WTC11 (cell line): ENCODE measurements around the gene ANKRD27.

Source experiments
- CREB1 ChIP-seq: sonication (generic); formaldehyde crosslinking; IDR thresholded peaks from 2 replicates; pipeline ENCODE4 v1.8.0; 2023; ENCODE audit warnings: mild to moderate bottlenecking, missing genetic modification reagents
- ELF4 ChIP-seq: sonication (generic); formaldehyde crosslinking; IDR thresholded peaks from 2 replicates; pipeline ENCODE4 v1.8.1; 2022; ENCODE audit warnings: low read depth, mild to moderate bottlenecking, moderate library complexity, missing genetic modification reagents
- ETV6 ChIP-seq: sonication (generic); formaldehyde crosslinking; IDR thresholded peaks from 2 replicates; pipeline ENCODE4 v1.8.1; 2022; ENCODE audit warnings: mild to moderate bottlenecking, missing genetic modification reagents
- NR2C2 ChIP-seq: sonication (generic); formaldehyde crosslinking; IDR thresholded peaks from 2 replicates; pipeline ENCODE4 v1.8.0; 2022; ENCODE audit warnings: mild to moderate bottlenecking, missing genetic modification reagents
- OVOL2 ChIP-seq: fragments of 250-450 bp; sonication (Bioruptor Pico); IDR thresholded peaks from 2 replicates; pipeline ENCODE4 v1.9.0; 2021; ENCODE audit warnings: mild to moderate bottlenecking, borderline replicate concordance
- SP1 ChIP-seq: sonication (generic); formaldehyde crosslinking; conservative IDR thresholded peaks from 2 replicates; pipeline ENCODE4 v1.8.1; 2022; ENCODE audit warnings: missing genetic modification reagents
- TCF7 ChIP-seq: sonication (generic); formaldehyde crosslinking; IDR thresholded peaks from 2 replicates; pipeline ENCODE4 v1.8.0; 2022; ENCODE audit warnings: mild to moderate bottlenecking, low read depth, missing genetic modification reagents, moderate library complexity
- ZNF232 ChIP-seq: sonication (generic); formaldehyde crosslinking; IDR thresholded peaks from 2 replicates; pipeline ENCODE4 v1.8.0; 2022; ENCODE audit warnings: mild to moderate bottlenecking, missing genetic modification reagents
- TF ChIP-seq, protein P1 (sequence below): fragments of 200-600 bp; IDR thresholded peaks from 2 replicates; pipeline ENCODE4 v1.8.0; 2022; ENCODE audit warnings: antibody characterized with exemption
- TF ChIP-seq, protein P2 (sequence below): sonication (generic); formaldehyde crosslinking; IDR thresholded peaks from 2 replicates; pipeline ENCODE4 v1.8.1; 2023; ENCODE audit warnings: mild to moderate bottlenecking, missing genetic modification reagents, moderate library complexity
- TF ChIP-seq, protein P3 (sequence below): sonication (generic); formaldehyde crosslinking; IDR thresholded peaks from 2 replicates; pipeline ENCODE4 v1.8.1; 2022; ENCODE audit warnings: mild to moderate bottlenecking, missing genetic modification reagents, moderate library complexity, borderline replicate concordance
- TF ChIP-seq, protein P4 (sequence below): fragments of 250-450 bp; sonication (Bioruptor Pico); IDR thresholded peaks from 2 replicates; pipeline ENCODE4 v1.8.0; 2021; ENCODE audit warnings: mild to moderate bottlenecking
- TF ChIP-seq, protein P5 (sequence below): sonication (generic); formaldehyde crosslinking; conservative IDR thresholded peaks from 2 replicates; pipeline ENCODE4 v1.8.1; 2022; ENCODE audit warnings: mild to moderate bottlenecking, missing genetic modification reagents

DNA sequence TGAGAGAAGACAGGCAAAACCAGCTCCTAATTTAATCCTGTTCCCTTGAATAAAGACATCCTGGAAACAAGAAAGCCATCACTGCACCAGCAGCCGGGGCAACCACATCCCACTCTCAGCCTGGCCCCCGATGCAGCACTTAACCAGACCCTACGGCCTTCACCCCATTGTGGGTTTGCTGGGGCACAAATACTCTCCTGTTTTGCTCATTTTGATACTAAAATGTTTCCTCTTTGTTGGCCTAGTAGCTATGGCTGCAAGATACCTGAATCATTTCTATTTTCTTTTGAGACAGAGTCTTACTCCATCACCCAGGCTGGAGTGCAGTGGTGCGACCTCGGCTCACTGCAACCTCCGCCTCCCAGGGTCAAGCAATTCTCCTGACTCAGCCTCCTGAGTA lies 28.4 kb downstream of the ANKRD27 start:
- TF ChIP-seq, protein P1, sequence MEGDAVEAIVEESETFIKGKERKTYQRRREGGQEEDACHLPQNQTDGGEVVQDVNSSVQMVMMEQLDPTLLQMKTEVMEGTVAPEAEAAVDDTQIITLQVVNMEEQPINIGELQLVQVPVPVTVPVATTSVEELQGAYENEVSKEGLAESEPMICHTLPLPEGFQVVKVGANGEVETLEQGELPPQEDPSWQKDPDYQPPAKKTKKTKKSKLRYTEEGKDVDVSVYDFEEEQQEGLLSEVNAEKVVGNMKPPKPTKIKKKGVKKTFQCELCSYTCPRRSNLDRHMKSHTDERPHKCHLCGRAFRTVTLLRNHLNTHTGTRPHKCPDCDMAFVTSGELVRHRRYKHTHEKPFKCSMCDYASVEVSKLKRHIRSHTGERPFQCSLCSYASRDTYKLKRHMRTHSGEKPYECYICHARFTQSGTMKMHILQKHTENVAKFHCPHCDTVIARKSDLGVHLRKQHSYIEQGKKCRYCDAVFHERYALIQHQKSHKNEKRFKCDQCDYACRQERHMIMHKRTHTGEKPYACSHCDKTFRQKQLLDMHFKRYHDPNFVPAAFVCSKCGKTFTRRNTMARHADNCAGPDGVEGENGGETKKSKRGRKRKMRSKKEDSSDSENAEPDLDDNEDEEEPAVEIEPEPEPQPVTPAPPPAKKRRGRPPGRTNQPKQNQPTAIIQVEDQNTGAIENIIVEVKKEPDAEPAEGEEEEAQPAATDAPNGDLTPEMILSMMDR: no peak
- TF ChIP-seq, protein P2, sequence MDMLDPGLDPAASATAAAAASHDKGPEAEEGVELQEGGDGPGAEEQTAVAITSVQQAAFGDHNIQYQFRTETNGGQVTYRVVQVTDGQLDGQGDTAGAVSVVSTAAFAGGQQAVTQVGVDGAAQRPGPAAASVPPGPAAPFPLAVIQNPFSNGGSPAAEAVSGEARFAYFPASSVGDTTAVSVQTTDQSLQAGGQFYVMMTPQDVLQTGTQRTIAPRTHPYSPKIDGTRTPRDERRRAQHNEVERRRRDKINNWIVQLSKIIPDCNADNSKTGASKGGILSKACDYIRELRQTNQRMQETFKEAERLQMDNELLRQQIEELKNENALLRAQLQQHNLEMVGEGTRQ (CRISPR knock-in tag): no peak
- TF ChIP-seq OVOL2 (CRISPR knock-in tag) (no peak), SP1 (CRISPR knock-in tag) (no peak), NR2C2 (CRISPR knock-in tag) (no peak), ETV6 (CRISPR knock-in tag) (no peak), ZNF232 (CRISPR knock-in tag) (no peak), CREB1 (CRISPR knock-in tag) (no peak), ELF4 (CRISPR knock-in tag) (no peak), TCF7 (CRISPR knock-in tag) (no peak)
- TF ChIP-seq, protein P3, sequence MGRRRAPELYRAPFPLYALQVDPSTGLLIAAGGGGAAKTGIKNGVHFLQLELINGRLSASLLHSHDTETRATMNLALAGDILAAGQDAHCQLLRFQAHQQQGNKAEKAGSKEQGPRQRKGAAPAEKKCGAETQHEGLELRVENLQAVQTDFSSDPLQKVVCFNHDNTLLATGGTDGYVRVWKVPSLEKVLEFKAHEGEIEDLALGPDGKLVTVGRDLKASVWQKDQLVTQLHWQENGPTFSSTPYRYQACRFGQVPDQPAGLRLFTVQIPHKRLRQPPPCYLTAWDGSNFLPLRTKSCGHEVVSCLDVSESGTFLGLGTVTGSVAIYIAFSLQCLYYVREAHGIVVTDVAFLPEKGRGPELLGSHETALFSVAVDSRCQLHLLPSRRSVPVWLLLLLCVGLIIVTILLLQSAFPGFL: no peak
- TF ChIP-seq, protein P4, sequence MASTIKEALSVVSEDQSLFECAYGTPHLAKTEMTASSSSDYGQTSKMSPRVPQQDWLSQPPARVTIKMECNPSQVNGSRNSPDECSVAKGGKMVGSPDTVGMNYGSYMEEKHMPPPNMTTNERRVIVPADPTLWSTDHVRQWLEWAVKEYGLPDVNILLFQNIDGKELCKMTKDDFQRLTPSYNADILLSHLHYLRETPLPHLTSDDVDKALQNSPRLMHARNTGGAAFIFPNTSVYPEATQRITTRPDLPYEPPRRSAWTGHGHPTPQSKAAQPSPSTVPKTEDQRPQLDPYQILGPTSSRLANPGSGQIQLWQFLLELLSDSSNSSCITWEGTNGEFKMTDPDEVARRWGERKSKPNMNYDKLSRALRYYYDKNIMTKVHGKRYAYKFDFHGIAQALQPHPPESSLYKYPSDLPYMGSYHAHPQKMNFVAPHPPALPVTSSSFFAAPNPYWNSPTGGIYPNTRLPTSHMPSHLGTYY: no peak
- TF ChIP-seq, protein P5, sequence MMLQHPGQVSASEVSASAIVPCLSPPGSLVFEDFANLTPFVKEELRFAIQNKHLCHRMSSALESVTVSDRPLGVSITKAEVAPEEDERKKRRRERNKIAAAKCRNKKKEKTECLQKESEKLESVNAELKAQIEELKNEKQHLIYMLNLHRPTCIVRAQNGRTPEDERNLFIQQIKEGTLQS (CRISPR knock-in tag): no peak
